Measurements from ENCODE around the gene NUDT4.

DNA sequence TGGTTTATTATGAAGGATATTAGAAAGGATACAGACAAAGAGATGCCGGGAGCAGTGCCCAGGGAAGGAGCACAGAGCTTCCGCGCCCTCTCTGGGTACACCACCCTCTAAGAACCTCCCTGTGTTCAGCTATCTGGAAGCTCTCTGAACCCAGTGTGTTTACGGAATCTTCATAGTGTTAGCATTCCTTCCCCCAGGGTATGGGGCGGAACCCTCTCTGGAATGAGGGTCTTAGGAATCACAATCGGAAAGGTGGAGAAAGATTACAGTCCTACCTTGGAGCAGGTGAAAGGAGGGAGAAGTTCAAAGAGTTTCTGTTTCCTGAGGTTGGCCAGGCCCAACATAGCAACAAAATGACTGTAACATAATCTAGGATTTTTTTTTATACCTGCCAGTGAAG, 6.8 kb upstream of the NUDT4 start:
- no peak for TF ChIP-seq CTCF (conservative IDR thresholded peaks at IDR 0.05; ENCODE audit: low read depth, low read length)
- TF ChIP-seq EZH2 (IDR thresholded peaks at IDR 0.05; ENCODE audit: borderline replicate concordance, low read depth, low read length, poor library complexity, severe bottlenecking), result no peak
